RWPE2 (cell line): Measurements from ENCODE around the gene DVL3.

Experiments used
- ATAC-seq: fragments of 200-7000 bp; cut with Tn5 transposase; 3 replicates; pipeline ENCODE4 v1.9.1; 2021; ENCODE audit warnings: low read depth
- DNase-seq: peaks from one replicate; pipeline ENCODE4 v3.0.0-alpha.2; 2020; ENCODE audit warnings: low spot score
- H3K27ac ChIP-seq: fragments of 450-650 bp; 2 replicates; pipeline ENCODE4 v1.5.1; 2017; ENCODE audit warnings: mild to moderate bottlenecking; ENCODE audit not compliant: poor library complexity, severe bottlenecking
- H3K27me3 ChIP-seq: fragments of 250-450 bp; sonication (Bioruptor Pico); 2 replicates; pipeline ENCODE4 v1.5.1; 2021; ENCODE audit warnings: mild to moderate bottlenecking, moderate library complexity; ENCODE audit not compliant: insufficient read depth, poor library complexity, severe bottlenecking
- H3K36me3 ChIP-seq: fragments of 250-450 bp; sonication (Bioruptor Pico); 2 replicates; pipeline ENCODE4 v1.5.1; 2020; ENCODE audit warnings: low read depth, mild to moderate bottlenecking, moderate library complexity
- H3K4me1 ChIP-seq: fragments of 250-450 bp; sonication (Bioruptor Pico); 2 replicates; pipeline ENCODE4 v1.5.1; 2021; ENCODE audit warnings: mild to moderate bottlenecking, moderate library complexity; ENCODE audit not compliant: insufficient read depth, poor library complexity, severe bottlenecking
- H3K4me3 ChIP-seq: fragments of 250-450 bp; sonication (Bioruptor Pico); 2 replicates; pipeline ENCODE4 v1.5.1; 2021; ENCODE audit warnings: mild to moderate bottlenecking, moderate library complexity; ENCODE audit not compliant: severe bottlenecking
- H3K9me3 ChIP-seq: fragments of 250-450 bp; sonication (Bioruptor Pico); 2 replicates; pipeline ENCODE4 v1.5.1; 2021; ENCODE audit warnings: mild to moderate bottlenecking, moderate library complexity; ENCODE audit not compliant: severe bottlenecking
- CTCF ChIP-seq: fragments of 450-650 bp; IDR thresholded peaks from one replicate; pipeline ENCODE4 v1.5.1; 2017; ENCODE audit warnings: mild to moderate bottlenecking, moderate library complexity; ENCODE audit not compliant: poor library complexity, severe bottlenecking

Gene DVL3

DNA sequence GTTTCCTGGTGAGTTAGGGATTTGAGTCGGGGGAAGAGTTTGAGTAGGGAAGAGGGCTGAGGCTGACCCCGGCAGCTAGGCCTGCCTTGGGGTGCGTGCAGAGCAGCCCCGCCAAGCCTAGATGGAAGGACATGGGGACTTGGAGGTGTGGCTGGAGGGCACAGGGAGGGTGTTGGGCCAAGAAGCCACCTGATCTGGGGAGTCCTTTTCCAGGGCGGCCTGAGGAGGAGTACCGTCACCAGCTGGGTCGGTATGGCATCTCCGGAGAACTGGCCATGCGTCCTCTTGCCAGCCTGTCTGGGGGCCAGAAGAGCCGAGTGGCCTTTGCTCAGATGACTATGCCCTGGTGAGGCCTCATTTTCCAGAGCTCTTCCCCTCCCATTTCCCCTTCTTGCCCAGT, 37.7 kb downstream of the DVL3 start:
- TF ChIP-seq CTCF, result no peak
- Histone ChIP-seq H3K9me3 (no peaks in the 10 kb centered on the region), H3K27ac (no peak overlapping the region), H3K27me3 (no peaks in the 10 kb centered on the region), H3K4me1 (no peaks in the 10 kb centered on the region), H3K4me3 (no peak overlapping the region), H3K36me3 (peaks cover 57% of the 10 kb centered on the region)
- no peak for DNase-seq
- no peak for ATAC-seq

DNA sequence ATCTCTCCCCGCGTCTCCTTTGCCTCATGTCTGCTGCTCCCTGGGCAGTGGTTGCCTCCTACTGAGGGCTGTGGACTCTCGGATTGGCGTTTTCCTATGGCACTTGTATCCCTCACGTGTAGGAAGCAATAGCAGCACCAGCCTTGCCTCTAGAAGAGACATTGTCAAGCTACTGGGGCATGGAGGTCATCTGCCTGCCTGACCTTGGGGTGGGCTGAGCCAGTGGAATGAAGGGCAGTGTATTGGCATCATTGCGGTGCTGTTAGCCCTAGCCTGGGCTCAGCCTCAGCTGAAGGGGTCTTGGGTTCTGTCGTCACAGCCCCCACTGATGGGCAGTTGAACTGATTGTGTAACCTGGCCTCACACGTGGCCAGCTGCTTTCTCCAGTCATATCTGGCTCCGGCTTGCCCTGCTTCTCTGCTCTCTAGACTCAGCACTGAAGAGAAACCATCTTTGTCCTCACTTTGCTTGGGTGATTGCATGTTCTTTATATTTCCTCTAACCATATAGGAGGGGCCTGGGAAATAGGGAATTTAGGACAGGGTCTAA, 38.9 kb downstream of the DVL3 start:
- ATAC-seq (no peak), DNase-seq (no peak)
- H3K4me3 ChIP-seq, result no peak overlapping the region
- H3K36me3 ChIP-seq, result peaks cover 45% of the 10 kb centered on the region
- H3K4me1 ChIP-seq, result no peaks in the 10 kb centered on the region
- no peak for TF ChIP-seq CTCF
- no peaks in the 10 kb centered on the region for H3K9me3 ChIP-seq
- no peak overlapping the region for H3K27ac ChIP-seq
- H3K27me3 ChIP-seq, result no peaks in the 10 kb centered on the region

GRCh38 chr3:184196536-184196935, 41.4 kb downstream of the DVL3 start:
- peaks cover 21% of the 10 kb centered on the region for H3K36me3 ChIP-seq
- no peak overlapping the region for H3K27ac ChIP-seq
- no peak overlapping the region for H3K4me3 ChIP-seq
- TF ChIP-seq CTCF, result no peak
- no peak for DNase-seq
- no peaks in the 10 kb centered on the region for H3K4me1 ChIP-seq
- H3K9me3 ChIP-seq, result no peaks in the 10 kb centered on the region
- ATAC-seq, result peak; percentile 19; the same call in 2 of the 3 replicates
- H3K27me3 ChIP-seq, result no peaks in the 10 kb centered on the region

DNA sequence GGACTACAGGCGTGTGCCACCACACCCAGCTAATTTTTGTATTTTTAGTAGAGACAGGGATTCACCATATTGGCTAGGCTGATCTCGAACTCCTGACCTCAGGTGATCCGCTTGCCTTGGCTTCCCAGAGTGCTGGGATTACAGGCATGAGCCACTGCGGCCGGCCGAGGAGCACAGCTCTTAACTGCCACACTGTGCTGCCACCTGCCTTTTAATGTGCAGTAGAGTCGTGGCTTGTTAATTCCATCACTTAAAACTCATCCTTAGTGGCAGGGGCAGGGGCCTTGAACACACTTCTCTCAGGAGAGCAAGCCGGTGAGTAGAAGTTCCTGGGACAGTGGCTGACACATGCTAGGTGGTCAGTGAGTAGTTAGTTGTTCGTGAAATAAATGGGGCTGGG, 43.3 kb downstream of the DVL3 start:
- H3K4me1 ChIP-seq, result no peaks in the 10 kb centered on the region
- no peaks in the 10 kb centered on the region for H3K9me3 ChIP-seq
- H3K4me3 ChIP-seq, result no peak overlapping the region
- DNase-seq (no peak), ATAC-seq (no peak)
- TF ChIP-seq CTCF, result no peak
- H3K27me3 ChIP-seq, result no peaks in the 10 kb centered on the region
- peaks cover 6% of the 10 kb centered on the region for H3K36me3 ChIP-seq
- no peak overlapping the region for H3K27ac ChIP-seq

DNA sequence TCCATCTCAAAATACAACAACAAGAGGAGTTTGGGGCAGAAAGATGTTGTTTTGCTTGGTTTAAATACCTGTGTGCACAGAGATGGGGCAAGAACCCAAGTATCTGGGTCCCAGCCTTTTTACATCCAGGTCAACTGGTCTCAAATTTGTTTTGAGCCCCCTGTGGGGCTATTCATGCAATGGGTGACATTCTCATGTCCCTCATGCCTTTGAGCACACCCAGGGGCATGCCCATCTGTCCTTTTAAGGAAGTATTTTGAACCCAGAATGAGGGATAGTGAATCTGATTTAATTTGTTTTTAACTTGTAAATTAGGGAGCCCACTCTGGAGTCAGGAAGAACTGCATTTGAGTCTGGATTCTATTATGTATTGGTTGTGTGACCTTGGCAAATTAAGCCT, 45.6 kb downstream of the DVL3 start:
- no peak for TF ChIP-seq CTCF
- Histone ChIP-seq H3K27ac (no peak overlapping the region), H3K4me1 (no peaks in the 10 kb centered on the region), H3K27me3 (no peaks in the 10 kb centered on the region), H3K4me3 (no peak overlapping the region), H3K9me3 (no peaks in the 10 kb centered on the region), H3K36me3 (no peaks in the 10 kb centered on the region)
- ATAC-seq (no peak), DNase-seq (no peak)
